Posterior cingulate gyrus (tissue), 11 donors: ENCODE results near the gene CSF1R.
A peak's percentile ranks its signal among the peaks of the same experiment; 100 is the strongest.
"Not testable (repeated sequence)": the region's sequence is repeated elsewhere in the genome, so short reads cannot be mapped to it uniquely, and the experiment has no call there.

ENCODE experiments used
- DNase-seq, 10 donors: peaks; one replicate each; pipeline versions ENCODE4 v3.0.0 to v3.0.0-alpha.2; 2020 to 2021; ENCODE audit warnings: mixed read lengths in 3 of 10
- intact Hi-C: fragments of 100-400 bp; cut with DNase I; formaldehyde crosslinking; loops from one replicate; pipeline ENCODE4 v1.15.1; 2023

The CSF1R gene

GRCh38 chr5:150061538-150061995 lies 24.8 kb downstream of the CSF1R start:
- DNase-seq: peak in 3 of 10 donors; percentile 12 to 83 (median 13)
- intact Hi-C loops: no loop called here

- intact Hi-C loops: no loop called here
- peak in 1 of 10 donors; percentile 65 for DNase-seq
These were observed 25.9 kb downstream of the CSF1R start for GRCh38 chr5:150060471-150060870.

- intact Hi-C loops: no loop called here
- DNase-seq: peak in 2 of 10 donors; percentile 9 to 32
These were observed 26.7 kb downstream of the CSF1R start for GRCh38 chr5:150059623-150060022.

GRCh38 chr5:150058480-150059126 lies 27.8 kb downstream of the CSF1R start:
- intact Hi-C loops: no loop called here
- peak in 1 of 10 donors; percentile 21 for DNase-seq

- intact Hi-C loops: no loop called here
- peak in 1 of 10 donors; percentile 3 for DNase-seq
These were observed 28.4 kb downstream of the CSF1R start for GRCh38 chr5:150057996-150058395.

GRCh38 chr5:150057511-150057910 lies 28.8 kb downstream of the CSF1R start:
- intact Hi-C loops: no loop called here
- DNase-seq: peak in 2 of 10 donors; percentile 27 to 67

- peak in 2 of 10 donors; percentile 28 to 73 for DNase-seq
- intact Hi-C loops: no loop called here
These were observed 29.3 kb downstream of the CSF1R start for GRCh38 chr5:150057052-150057451.

- intact Hi-C loops: no loop called here
- DNase-seq: peak in 2 of 10 donors; percentile 50 to 66
These were observed 30.3 kb downstream of the CSF1R start for GRCh38 chr5:150056075-150056443.

- intact Hi-C loops: no loop called here
- DNase-seq: peak in 2 of 10 donors; percentile 47 to 80
These were observed 30.9 kb downstream of the CSF1R start for GRCh38 chr5:150055326-150056074.

GRCh38 chr5:150054569-150054968 lies 31.8 kb downstream of the CSF1R start:
- DNase-seq: peak in 1 of 10 donors; percentile 35
- intact Hi-C loops: no loop called here

GRCh38 chr5:150053713-150054392 lies 32.5 kb downstream of the CSF1R start:
- intact Hi-C loops: no loop called here
- peak in 1 of 10 donors; percentile 74 for DNase-seq

GRCh38 chr5:150052956-150053712 lies 33.2 kb downstream of the CSF1R start:
- intact Hi-C loops: no loop called here

GRCh38 chr5:150052226-150052955 lies 34.0 kb downstream of the CSF1R start:
- intact Hi-C loops: no loop called here
- DNase-seq: no peak

More at GRCh38 chr5:150052956-150053712, 33.2 kb downstream of the CSF1R start:
- DNase-seq: peak in 1 of 10 donors; percentile 83

GRCh38 chr5:150051657-150052195 lies 34.6 kb downstream of the CSF1R start:
- no peak for DNase-seq
- intact Hi-C loops: no loop called here

GRCh38 chr5:150050172-150050811 lies 36.1 kb downstream of the CSF1R start:
- peak in 1 of 10 donors; percentile 72 for DNase-seq

GRCh38 chr5:150046031-150046430 lies 40.3 kb downstream of the CSF1R start:
- intact Hi-C loops: no loop called here
- no peak for DNase-seq

More at GRCh38 chr5:150050172-150050811, 36.1 kb downstream of the CSF1R start:
- intact Hi-C loops: not testable (repeated sequence)

GRCh38 chr5:150045549-150045948 lies 40.8 kb downstream of the CSF1R start:
- intact Hi-C loops: no loop called here
- DNase-seq: no peak

GRCh38 chr5:150044712-150045111 lies 41.6 kb downstream of the CSF1R start:
- no peak for DNase-seq
- intact Hi-C loops: no loop called here

GRCh38 chr5:150044329-150044681 lies 42.0 kb downstream of the CSF1R start:
- intact Hi-C loops: no loop called here

More at GRCh38 chr5:150044329-150044681, 42.0 kb downstream of the CSF1R start:
- DNase-seq: no peak
